Stimulated activated CD8-positive, alpha-beta memory T cell treated with anti-CD3 and anti-CD28 coated beads, Interleukin-4, amount 100 ng/mL, for 48 hours (primary cell): ENCODE measurements around the gene LDHB.
"Not testable (repeated sequence)": the region's sequence is repeated elsewhere in the genome, so short reads cannot be mapped to it uniquely, and the experiment has no call there.

ENCODE experiments used
- DNase-seq: peaks from one replicate; pipeline ENCODE4 v3.0.0-alpha.2; 2020

The LDHB gene

DNA sequence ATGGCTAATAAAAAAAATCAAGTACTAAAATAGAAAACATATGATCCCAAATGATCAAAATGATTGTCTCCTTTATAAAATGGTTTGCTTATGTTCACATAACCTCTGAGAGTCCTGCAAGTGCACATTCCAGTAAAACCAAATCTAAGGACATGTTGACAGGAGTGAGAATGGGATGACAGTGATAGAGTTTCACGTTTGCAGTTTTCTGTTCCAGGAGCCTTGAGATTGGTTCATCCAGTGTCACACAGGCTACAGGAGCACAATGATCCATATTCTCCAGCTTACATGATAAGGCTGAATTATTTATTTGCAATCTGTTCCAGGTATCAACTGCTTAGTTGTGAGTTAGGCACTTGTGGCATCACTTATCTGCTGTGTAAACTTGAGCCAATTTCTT is 51.5 kb downstream of the LDHB start:
- DNase-seq = no peak

DNA sequence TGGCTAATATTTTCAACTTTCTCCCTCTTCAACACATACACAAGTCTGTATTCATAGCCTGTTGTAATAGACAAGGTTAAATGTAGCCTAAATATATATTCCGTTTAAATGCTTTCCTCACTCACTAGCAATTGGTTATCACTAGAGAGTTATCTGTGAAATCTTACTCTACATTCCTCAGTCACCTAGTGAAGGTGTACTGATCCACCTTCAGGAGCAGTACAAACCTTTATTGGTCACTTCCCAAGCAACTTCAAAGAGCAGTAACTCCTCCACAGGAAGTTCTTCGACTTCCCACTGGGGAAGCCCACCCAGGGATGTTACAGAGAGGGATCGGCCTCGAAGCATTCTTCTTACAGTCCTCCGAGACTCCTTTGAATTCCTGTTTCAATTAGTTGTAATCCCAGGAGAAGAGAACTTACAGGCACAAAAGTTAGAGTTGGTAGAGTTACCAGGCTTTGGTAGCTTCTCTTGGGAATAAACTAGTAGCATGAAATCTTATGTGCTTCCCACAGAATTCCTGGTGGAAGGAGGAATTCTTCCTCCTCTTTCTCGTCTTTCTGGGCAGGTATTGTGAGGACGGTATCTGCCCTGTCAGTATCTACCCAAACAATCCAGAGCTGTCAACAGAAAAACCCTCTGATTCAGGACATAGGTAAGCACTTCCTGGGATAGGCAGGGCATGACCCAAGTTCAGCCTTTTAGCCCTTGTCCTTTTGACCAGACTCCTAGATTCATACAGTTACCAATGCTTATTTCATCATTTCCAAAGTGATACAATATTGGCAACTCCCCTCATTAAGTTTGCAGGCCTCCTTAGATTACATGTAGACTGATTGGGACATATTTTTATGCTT is 53.2 kb downstream of the LDHB start, which contains the start of gene GYS2:
GYS2 (minus strand) TSS at position 603 of the 857 bp plus-strand sequence; CDS start at position 348, 255 bp downstream.
- DNase-seq = no peak

DNA sequence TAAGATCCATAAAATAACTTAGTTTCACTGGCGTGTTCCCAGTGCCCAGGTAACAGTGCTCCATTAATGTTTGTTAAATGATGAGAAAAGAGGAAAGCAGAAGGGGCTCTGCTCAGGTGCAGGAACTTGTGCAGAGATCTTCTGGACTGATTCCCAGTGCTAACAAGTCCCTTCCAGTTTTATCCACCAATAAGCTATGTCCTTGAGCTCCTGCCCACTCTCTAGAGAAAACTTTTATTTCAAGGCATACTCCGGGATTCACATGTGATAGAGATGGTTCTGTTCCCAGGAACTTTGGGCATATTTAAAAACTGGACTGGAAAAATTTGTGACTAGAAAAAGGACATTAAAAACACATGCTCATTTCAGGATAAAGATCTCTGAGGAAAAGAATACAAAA is 54.9 kb downstream of the LDHB start:
- DNase-seq = no peak

DNA sequence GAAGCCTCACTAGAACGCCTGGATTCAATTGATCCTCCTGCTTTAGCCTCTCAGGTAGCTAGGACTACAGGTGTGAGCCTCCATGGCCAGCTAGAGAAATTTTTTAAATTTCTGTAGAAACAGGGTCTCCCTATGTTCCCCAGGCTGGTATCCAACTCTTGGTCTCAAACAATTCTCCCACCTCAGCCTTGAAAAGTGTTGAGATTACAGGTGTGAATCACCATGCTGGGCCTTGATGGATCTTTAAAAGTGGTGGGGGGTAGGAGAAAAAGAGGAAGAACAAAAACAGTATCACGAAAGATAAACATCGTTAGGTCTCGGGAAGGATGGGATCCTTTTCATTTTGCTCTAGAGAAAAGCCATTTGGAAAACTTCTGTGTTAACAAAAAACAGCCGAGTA is 57.4 kb downstream of the LDHB start:
- DNase-seq = no peak

GRCh38 chr12:21599143-21599999 is 58.3 kb downstream of the LDHB start:
- DNase-seq = no peak

- no peak for DNase-seq
Observed at GRCh38 chr12:21598651-21599050, 59.0 kb downstream of the LDHB start.

DNA sequence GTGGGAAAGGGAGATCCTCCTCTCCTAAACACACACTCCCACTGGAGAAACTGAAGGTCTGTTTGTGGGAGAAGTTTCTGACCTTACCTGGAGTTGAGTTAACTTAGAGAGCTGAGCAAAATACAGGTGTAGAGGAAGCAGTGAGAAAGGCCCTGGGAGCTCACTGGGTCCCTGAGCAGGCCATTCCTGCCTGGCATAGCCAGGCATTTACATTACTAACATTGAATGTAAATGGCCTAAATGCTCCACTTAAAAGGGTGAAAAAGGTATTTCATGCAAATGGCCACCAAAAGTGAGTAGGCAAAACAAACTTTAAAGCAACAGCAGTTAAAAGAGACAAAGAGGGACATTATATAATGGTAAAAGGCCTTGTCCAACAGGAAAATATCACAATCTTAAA is 62.3 kb downstream of the LDHB start:
- not testable (repeated sequence) for DNase-seq

- DNase-seq = no peak
Observed at GRCh38 chr12:21585485-21585884, 72.2 kb downstream of the LDHB start.
